Uterus (tissue), 4 donors: ENCODE measurements around the gene TMEM30A. TPM values are rescaled to one million over a fixed set of nuclear protein-coding genes. Genes with fewer than 3 reads are reported as not detected.

Experiments used
- DNase-seq, 2 donors: peaks; one replicate each; pipeline ENCODE4 v3.0.0-alpha.2; 2019 to 2020
- H3K27ac ChIP-seq, 2 donors: fragments of 200-600 bp; sonication (generic); 1 replicate in 1 of 2; 2 replicates in 1 of 2; pipeline ENCODE4 v1.5.1; 2016 to 2018
- H3K27me3 ChIP-seq, 2 donors: fragments of 200-600 bp; sonication (generic); one replicate each; pipeline ENCODE4 v1.5.1; 2018 to 2019; ENCODE audit warnings: control low read depth in 1 of 2
- H3K36me3 ChIP-seq, 2 donors: fragments of 200-600 bp; sonication (generic); one replicate each; pipeline ENCODE4 v1.5.1; 2019; ENCODE audit warnings: control low read depth in 1 of 2
- H3K4me1 ChIP-seq, 2 donors: fragments of 200-600 bp; sonication (generic); one replicate each; pipeline ENCODE4 v1.5.1; 2018 to 2019; ENCODE audit warnings: control low read depth in 1 of 2
- H3K4me3 ChIP-seq, 2 donors: fragments of 200-600 bp; sonication (generic); 1 replicate in 1 of 2; 2 replicates in 1 of 2; pipeline ENCODE4 v1.5.1; 2018 to 2019; ENCODE audit warnings: mild to moderate bottlenecking in 1 of 2
- H3K9me3 ChIP-seq, 2 donors: fragments of 200-600 bp; sonication (generic); one replicate each; pipeline ENCODE4 v1.5.1; 2019; ENCODE audit warnings: control low read depth in 1 of 2
- CTCF ChIP-seq, 4 experiments: fragments of 200-600 bp in 2 of 4; fragments of 450-650 bp in 2 of 4; sonication (generic) in 2 of 4; IDR thresholded peaks; one replicate each; pipeline ENCODE4 v1.5.1; 2016 to 2019; ENCODE audit warnings: antibody characterized with exemption in 4 of 4, mild to moderate bottlenecking in 2 of 4, moderate library complexity in 1 of 4
- POLR2A ChIP-seq, 2 donors: fragments of 450-650 bp; IDR thresholded peaks; one replicate each; pipeline ENCODE4 v1.6.1; 2016; ENCODE audit warnings: antibody characterized with exemption in 2 of 2, mild to moderate bottlenecking in 1 of 2, moderate library complexity in 1 of 2
- intact Hi-C: fragments of 100-400 bp; cut with DNase I; formaldehyde crosslinking; loops from one replicate; pipeline ENCODE4 v1.15.1; 2023; ENCODE audit warnings: low total_unique reads
- total RNA-seq, 4 donors: library from RNA; depleted of rRNA in 3 of 4; stranded (reverse); fragments of >200 nt in 3 of 4; gene quantifications; one replicate each; pipeline versions ENCODE4 v1.1.0 to v1.2.4, GENCODE V29; 2014 to 2023
- donor health status: DM: yes; HTN: yes; CAD: no.

TMEM30A gene
- total RNA-seq, 4 donors from 2014 or later: 71.0 to 194 (median 125) TPM

- TF ChIP-seq POLR2A (IDR thresholded peaks at IDR 0.05): no peak
- no peak for TF ChIP-seq CTCF (IDR thresholded peaks at IDR 0.05)
- intact Hi-C loops: loop anchor here (10.0 kb wide), 1 partner anchor 253 kb away; no protein-coding TSS in a partner anchor
- Histone ChIP-seq H3K36me3 (no peaks in the 10 kb centered on the region), H3K4me1 (peaks cover 0 to 3% of the 10 kb centered on the region in 2 donors), H3K27ac (peak overlapping the region in 1 of 2 donors; percentile 28), H3K9me3 (no peaks in the 10 kb centered on the region), H3K4me3 (no peak overlapping the region), H3K27me3 (no peaks in the 10 kb centered on the region)
- DNase-seq: no peak
These were observed 12.3 kb downstream of the TMEM30A start for GRCh38 chr6:75272145-75272840.

- Histone ChIP-seq H3K4me3 (no peak overlapping the region), H3K9me3 (no peaks in the 10 kb centered on the region), H3K4me1 (peaks cover 0 to 3% of the 10 kb centered on the region in 2 donors), H3K36me3 (no peaks in the 10 kb centered on the region), H3K27ac (peak overlapping the region in 1 of 2 donors; percentile 52), H3K27me3 (no peaks in the 10 kb centered on the region)
- DNase-seq: no peak
- intact Hi-C loops: no loop called here
- no peak for TF ChIP-seq POLR2A (IDR thresholded peaks at IDR 0.05)
- TF ChIP-seq CTCF (IDR thresholded peaks at IDR 0.05): no peak
These were observed 15.6 kb downstream of the TMEM30A start for GRCh38 chr6:75268988-75269354.

GRCh38 chr6:75268121-75268987 lies 16.2 kb downstream of the TMEM30A start:
- H3K4me1 ChIP-seq: peaks cover 0 to 3% of the 10 kb centered on the region in 2 donors
- no peak for DNase-seq
- peak overlapping the region in 1 of 2 donors; percentile 52 for H3K27ac ChIP-seq
- no peak overlapping the region for H3K4me3 ChIP-seq
- H3K36me3 ChIP-seq: no peaks in the 10 kb centered on the region
- TF ChIP-seq POLR2A (IDR thresholded peaks at IDR 0.05): no peak
- no peak for TF ChIP-seq CTCF (IDR thresholded peaks at IDR 0.05)
- H3K9me3 ChIP-seq: no peaks in the 10 kb centered on the region
- H3K27me3 ChIP-seq: no peaks in the 10 kb centered on the region
- intact Hi-C loops: no loop called here

GRCh38 chr6:75267461-75267860 lies 17.1 kb downstream of the TMEM30A start:
- peaks cover 0 to 3% of the 10 kb centered on the region in 2 donors for H3K4me1 ChIP-seq
- intact Hi-C loops: no loop called here
- no peaks in the 10 kb centered on the region for H3K36me3 ChIP-seq
- peak overlapping the region in 1 of 2 donors; percentile 52 for H3K27ac ChIP-seq
- no peak for DNase-seq
- H3K9me3 ChIP-seq: no peaks in the 10 kb centered on the region
- H3K27me3 ChIP-seq: no peaks in the 10 kb centered on the region
- no peak overlapping the region for H3K4me3 ChIP-seq
- TF ChIP-seq CTCF (IDR thresholded peaks at IDR 0.05) (no peak), POLR2A (IDR thresholded peaks at IDR 0.05) (no peak)
